Ecto neural progenitor cell (in vitro differentiated cells): ENCODE data around the gene ACOT11.
A peak's percentile ranks its signal among the peaks of the same experiment; 100 is the strongest.
"Not testable (repeated sequence)": the region's sequence is repeated elsewhere in the genome, so short reads cannot be mapped to it uniquely, and the experiment has no call there.

Experiments used
- DNase-seq: peaks from one replicate; pipeline ENCODE4 v3.0.0-alpha.2; 2018; ENCODE audit warnings: low spot score

The ACOT11 gene

DNA sequence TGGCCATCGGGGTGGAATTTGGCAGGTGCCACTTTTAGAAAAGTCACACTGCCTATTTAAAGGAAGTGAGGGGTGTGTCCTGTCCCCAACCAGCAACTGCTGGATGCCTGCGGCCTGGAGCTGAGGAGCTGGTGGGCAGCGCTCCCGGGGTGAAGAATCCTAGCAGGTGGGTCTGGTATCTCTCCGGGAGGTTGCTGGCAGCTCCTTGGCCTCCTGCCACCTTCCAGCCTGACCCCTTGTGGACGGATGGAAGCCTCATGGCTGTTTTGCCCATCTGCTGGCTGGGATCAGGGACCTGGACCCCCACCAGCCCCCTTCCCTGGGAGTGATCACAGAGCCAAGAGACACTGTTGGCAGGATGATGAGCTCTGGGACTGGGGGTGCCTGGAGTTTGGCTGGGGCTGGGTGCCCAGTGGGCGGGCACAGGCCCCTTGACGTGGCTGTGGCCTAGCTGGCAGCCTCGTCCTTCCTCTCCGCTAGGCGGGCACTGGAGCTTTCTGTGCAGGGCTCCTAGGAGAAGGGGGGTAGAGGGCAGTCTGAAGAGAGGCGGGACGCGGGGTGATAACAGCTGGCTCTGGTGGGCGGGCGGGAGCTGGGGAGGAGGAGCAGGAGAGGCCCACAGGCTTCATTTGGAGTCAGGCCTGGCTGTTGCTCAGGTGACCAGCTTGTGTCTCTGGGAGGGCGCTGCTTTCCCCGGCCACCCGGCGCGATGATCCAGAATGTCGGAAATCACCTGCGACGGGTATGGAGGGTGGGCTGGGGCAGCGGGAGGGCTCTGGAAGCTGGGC is at the start of gene ACOT11:
TSS of gene ACOT11 (plus strand) at position 628 of the 788 bp plus-strand sequence. CDS start at position 710, 82 bp downstream.
- peak; percentile 62 for DNase-seq

DNA sequence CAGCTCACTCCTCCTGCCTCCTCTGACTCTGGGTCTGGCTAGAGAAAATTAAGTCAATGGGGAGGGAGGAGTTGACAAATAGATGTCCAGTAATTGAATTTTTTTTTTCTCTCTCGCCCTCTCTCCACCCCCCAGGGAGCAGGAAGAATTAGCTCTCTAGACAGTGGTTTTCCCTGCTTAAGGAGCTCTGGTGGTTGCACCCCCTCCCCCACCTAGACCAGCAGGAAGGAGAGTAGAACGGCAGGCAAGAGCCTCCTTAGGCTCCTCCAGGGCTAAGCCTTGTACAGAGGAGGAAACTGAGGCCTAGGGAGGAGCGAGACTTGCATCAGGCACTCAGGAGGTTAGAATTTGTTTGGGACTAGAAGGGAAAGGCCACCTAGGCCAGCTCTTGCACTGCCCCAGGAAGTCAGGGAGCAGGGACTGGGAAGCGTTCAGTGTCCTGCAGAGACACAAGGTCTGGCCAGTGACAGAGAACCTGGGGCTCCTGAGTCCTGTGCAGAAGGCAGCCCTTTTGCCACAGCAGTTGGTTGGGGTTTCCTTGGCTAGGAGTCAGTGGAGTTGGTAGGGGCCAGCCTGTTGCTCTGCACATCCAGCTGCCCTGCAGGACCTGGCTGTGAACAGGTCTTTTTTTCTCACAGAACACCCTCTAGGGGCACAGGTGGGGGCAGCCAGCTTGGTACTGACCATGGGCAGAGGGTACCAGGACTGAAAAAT is 49.5 kb upstream of the ACOT11 start:
- no peak for DNase-seq

DNA sequence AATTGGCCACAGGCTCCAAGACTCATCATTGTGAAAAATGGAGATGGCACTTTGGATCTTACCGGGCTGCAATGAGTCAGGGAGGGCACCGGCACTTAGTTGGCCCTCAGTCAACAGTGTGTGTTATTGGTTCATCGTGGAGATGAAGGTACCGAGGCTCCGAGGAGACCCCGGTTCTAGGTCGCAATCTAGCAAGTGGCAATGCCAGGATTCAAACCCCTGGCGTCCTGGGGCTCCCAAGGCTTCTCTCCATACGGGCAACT is 49.0 kb upstream of the ACOT11 start:
- no peak for DNase-seq

DNA sequence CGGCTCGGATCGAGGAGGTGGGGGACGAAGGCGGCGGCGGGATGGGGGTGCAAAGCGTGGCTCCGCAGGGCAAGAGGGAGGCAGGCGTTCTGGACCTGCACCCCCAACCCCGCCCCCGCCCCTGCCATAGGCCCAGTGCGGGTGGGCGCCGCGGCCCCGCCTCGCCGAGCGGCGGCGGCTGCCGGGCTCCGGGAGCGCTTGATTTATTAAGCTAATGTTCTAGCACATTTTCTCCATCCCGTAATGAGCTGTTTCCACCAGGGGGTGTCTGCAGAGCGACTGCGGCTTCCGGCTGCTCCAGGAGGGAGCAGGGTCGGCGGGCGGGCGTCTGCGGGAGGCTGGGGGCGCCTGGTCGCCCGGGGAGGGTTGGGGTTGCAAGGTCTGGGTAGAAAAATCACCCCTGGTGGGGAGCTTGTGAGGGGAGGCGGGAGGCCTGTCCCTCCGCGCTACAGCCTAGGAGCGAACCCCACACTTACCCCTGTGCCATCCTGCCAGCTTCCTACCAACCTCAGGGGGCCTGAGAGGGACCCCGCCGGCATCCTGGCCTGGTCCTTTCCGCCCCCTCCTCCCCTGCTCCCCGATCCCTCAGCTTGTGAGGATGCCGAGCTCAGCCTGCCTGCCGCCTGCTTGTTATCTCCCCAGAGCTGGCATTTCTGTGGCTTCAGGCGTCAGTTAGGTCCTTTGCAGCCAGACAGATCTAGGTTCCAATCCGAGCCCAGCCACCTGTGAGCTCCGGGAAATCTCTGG is 48.5 kb upstream of the ACOT11 start:
- DNase-seq: peak; percentile 77

DNA sequence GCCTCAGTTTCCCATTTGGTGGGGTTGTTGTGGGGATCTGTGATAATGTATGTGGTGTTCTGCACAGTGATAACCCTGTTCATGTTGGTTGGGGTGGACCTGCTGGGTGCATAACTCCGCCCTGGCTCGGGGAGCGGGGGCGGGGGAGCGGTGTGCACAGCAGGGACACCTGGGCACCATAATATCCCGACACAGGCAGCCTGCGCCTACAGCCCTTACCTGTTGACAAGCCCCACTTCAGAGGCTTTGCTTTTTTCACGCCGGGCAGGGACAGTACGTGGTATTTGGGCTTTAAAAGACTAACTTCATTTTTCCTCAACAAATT is 48.0 kb upstream of the ACOT11 start:
- no peak for DNase-seq

DNA sequence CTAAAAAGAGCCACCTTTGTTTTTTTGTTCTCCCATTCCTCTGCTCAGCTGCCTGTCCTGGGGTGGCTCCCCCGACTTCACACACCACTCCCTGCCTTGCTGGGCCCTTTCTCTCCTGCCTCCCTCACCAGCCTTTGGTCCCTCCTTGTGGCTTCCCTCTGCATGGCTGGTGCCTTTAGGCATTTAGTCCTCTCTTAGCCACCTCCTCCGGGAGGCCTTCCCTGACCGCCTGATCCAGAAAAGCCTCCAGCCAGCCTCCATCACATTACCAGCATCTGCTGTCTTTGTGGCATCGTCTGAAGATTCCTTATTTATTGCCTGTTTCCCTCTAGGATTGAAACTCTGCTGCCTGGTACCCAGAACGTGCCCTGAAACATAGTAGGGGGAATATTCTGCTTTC is 46.2 kb upstream of the ACOT11 start:
- no peak for DNase-seq

DNA sequence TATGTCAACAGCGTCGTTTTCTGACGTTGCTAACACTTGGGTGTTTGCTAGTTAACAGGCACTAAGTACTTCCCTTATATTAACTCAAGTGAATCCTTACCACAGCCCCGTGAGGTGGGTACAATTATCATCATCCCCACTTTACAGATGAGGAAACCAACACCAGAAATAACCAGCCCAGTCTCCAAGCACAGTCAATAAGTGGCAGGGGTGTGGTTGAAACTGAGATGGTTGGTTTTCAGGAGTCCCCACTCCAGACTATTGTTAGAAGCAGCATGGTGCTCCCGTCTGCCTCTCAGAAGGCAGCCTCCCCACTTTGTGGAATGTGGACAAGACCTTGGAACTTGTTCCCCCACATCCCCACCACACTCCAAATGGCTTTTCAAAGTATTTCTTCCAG is 45.7 kb upstream of the ACOT11 start:
- no peak for DNase-seq

DNA sequence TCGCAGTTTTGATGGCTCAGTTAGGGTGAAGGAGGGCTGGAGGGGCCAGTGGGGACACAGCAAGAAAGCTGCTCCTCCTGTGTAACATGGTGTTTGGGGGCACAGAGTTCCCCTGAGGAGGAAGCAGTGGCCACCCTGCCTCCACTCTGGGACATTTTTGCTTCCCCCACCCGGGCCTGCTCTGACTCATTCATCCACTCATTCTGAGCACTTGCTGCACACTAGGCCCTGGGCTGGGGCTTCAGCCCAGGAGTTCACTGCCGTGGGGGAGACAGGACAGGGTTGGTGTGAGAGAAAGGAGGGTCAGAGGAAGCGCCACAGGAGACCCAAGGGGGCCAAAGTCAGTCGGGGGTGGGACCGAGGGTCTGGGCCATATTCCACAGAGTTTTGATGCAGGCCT is 41.4 kb upstream of the ACOT11 start:
- DNase-seq: no peak

DNA sequence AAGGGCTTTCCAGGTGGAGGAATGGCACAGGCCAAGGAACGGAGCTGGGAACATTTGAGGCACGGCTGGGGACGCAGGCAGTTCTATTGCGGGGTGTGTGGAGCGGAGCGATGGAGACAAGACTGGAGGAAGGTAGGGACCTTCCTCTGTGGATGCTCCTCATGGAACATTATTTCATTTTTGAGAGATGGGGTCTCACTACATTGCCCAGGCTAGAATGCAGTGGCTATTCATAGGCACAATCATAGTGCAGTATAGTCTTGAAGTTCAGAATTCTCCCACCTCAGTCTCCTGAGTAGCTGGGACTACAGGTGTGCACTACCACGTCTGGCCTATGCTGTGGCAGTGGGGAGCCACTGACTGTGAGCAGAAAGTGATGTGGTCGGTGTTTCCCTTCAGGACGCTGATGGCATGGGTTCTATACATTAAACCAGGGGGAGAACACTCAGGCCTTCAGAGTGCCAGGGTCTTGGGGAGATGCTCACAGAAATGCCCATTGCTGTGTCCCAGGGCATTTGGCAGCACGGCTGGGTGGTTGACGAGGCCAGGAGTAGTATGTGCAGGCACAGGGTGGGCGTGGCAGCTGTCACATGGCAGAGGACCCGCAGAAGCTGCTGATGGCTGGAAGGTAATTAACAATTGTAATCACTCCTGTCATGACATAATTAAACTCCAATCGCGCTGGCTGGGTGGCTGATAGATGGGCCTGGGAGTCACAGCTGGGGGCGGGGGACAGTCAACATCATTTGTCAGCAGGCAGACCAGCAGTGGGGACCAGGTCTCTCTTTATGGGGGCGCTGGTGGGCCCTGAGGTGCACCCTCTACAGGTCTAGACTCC is 40.8 kb upstream of the ACOT11 start:
- no peak for DNase-seq

DNA sequence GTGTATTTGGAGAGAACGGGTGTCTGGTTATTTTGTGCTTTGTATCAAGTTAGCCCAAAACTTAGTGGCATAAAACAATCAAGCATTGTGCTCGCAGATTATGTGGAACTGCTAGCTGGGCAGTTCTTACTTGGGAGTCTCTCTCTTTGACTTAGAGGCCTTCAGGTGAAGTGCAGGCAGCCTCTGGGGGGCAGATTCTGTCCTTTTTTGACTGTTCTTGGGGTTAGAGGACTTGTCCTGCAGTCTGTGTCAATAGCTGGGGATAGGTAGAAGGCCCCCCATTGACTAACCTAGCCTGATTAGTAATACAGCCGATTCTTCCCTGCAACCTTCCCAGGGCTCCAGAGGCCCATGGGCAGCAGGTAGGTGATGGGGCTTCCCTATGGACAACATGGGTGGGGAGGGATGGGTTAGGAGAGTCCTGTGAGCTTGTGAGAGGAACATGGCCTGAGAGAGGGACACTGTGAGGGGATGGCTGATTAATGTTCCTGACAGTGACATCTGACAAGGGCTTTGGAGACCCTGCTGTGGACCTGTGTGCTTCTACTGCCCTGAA is 37.2 kb upstream of the ACOT11 start:
- DNase-seq: no peak

DNA sequence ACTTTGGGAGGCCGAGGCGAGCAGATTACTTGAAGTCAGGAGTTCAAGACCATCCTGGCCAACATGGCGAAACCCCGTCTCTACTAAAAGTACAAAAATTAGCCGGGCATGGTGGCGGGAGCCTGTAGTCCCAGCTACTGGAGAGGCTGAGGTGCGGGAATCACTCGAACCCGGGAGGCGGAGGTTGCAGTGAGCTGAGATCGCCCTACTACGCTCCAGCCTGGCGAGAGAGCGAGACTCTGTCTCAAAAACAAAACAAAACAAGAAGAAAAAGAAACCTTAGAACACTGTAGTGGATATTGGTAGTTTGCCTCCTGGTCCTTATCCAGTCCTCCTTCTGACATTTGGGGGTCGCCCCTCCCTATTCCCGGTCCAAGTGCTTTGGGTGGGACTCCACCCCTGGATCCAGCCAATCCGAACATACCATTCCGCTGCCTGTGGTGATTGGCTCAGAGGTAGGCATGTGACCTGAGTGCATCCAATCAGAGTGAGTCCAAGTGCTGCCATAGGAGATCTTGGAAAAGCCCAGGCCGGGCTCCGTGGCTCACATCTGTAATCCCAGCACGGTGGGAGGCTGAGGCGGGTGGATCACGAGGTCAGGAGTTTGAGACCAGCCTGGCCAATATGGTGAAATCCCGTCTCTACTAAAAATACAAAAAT is 34.0 kb upstream of the ACOT11 start:
- not testable (repeated sequence) for DNase-seq

DNA sequence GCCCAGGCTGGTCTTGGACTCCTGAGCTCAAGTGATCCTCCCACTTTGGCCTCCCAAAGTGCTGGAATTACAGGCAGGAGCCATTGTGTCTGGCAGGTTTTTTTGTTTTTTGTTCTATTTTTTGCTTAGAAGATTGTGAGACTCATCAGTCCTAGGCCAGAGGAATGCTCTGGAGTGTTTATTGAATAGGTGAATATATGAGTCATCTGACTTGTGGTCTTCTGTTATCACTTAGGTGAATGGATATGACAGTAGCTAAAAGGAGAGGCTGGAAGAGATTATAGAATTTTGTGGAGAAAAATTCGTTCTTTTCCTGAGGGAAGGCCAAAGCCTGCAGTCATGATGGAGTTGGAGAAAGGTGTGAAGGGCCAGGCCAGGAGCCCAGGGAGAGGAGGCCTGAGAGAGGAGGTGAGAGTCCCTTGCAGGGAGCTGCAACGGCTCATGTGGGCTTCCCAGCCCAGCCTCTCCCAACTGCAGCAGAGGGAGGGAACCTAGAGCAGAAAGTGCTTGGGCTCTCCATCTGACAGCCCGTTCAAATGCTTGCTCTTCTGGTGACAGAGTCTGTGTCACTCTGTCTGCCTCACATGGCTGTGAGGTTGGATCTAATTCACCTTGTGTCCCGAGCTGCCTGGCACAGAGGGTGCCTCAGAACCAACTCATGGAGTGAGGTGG is 31.6 kb upstream of the ACOT11 start:
- DNase-seq: no peak

DNA sequence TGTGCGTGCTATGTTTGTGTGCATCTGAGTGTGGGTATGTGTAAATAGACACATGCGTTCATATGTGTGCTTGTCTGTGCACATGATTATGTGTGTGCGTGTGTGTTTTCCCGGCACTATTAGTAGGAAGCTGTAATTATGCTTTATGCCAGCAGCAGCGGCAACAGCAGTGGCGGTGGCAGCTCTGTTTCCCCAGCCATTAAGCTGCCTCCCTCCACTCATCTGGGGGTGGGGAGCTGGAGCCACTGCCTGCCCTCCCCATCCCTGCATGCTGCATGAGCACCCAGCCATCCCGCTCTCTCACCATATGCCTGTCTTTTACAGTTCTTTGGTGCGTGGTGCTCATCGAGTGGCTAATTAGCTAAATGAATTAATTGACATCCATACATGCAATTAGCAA is 30.5 kb upstream of the ACOT11 start:
- no peak for DNase-seq

DNA sequence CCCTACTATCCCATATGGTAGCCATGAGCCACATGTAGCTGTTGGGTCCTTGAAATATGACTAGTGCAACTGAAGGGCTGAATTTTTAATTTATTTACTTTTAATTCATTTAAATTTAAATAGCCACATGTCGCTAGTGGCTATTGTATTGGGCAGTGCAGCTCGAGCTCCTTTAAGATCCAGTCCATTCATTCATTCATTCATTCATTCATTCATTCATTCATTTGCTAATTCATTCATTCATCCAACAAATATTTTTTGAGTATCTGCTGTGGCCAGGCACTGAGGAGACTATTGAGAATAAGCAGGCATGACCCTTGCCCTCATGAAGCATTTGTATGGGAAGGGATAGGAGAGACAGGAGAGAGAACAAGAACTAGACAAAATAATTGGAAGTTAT is 29.5 kb upstream of the ACOT11 start:
- DNase-seq: no peak

DNA sequence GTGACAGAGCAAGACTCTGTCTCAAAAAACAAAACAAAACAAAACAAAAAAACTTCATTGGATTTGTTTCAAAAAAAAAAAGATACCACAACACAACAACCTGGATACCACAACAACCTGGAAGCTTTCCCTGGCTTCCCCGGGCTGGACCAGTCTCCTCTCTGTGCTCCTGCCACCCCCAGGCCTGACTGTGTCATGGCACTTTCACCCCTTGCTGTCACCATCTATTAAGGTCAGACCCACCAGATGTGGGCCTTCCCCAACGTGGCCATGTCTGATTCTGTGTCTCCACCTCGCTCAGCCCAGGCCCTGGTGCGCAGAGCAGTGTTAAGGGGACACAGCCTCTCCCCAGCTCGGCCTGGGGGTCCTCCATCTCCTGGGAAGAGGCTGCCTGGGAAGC is 28.3 kb upstream of the ACOT11 start:
- DNase-seq: no peak

DNA sequence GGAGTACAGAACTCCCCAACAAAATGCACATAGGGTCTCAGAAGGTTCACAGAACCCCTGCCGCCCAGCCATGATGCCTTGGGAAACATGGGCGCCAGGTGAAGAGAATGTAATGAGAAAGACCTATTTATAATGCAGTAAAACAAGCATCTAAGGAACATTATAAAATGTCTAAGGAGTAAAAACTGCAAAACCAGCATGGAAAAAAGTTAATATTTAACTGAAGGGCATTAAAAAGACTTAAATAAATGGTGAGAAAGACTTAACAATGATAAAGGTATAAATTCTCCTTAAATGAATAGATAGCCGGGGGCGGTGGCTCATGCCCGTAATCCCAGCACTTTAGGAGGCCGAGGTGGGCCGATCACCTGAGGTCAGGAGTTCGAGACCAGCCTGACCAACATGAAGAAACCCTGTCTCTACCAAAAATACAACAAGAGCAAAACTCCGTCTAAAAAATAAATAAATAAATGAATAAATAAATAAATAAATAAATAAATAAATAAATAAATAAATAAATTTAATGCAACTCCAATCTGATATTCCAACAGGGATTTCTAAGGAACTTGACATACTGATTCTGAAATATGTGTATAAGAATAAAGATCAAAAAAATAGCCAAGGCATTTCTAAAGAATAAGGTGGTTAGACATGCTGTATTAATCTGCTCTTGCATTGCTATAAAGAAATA is 27.3 kb upstream of the ACOT11 start:
- DNase-seq: no peak

DNA sequence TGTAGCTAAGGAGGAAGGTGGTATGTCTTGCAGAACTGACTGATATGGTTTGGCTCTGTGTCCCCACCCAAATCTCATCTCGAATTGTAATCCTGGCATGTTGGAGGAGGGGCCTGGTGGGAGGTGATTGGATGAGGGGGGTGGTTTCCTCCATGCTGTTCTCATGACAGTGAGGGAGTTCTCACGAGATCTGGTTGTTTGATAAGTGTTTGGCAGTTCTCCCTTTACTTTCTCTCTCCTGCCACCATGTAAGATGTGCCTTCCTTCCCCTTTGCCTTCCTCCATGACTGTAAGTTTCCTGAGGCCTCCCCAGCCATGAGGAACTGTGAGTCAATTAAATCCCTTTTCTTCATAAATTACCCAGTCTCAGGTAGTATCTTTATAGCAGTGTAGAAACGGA is 21.5 kb upstream of the ACOT11 start:
- not testable (repeated sequence) for DNase-seq

DNA sequence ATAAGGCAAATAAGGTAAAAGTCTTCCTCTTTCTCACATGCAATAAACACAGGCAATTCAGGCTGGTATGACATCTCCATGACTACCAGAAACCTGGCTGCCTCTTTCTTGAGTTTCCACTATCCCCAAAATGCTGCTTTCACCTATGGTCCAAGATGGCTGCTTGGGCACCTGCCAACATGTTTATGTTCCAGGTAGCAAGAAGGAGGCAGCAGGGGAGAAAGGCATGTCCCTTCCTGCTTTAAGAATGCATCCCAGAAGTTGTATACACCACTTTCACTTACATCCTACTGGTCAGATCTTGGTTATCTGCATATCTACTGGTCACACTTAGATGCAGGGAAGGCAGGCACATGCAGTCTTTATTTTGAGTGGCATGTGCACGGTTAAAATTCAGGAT is 19.4 kb upstream of the ACOT11 start:
- no peak for DNase-seq

DNA sequence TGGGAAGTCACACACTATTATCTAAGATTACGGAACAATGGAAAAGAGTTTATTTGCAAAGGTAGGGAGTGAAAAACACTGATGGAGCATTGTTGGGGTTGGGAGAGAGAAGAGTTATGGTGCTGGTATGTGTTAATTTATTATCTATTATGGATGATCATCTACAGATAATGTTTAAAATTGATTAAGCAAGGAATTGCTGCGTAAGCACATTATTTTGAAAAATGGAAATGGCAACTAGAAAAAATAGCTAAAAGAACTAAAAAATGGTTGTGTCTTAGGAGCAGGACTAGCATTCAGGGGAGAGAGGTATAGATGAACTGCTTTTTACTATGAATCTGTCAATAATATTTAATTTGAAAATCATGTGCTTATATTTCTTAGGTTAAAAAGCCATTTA is 16.0 kb upstream of the ACOT11 start:
- no peak for DNase-seq

DNA sequence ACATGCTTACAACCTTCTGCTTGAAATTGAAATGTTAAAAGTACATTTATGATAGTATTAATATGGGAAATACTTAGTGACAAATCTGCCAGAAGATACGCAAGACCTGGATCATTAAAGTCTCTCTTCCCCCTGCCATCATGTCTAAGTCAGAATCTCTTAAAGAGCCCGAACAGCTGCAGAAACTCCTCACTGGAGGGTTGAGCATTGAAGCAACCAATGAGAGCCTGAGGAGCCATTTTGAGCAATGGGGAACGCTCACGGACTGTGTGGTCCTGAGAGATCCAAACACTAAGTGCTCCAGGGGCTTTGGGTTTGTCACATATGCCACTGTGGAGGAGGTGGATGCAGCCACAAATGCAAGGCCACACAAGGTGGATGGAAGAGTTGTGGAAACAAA is 11.4 kb upstream of the ACOT11 start:
- not testable (repeated sequence) for DNase-seq
